Measurements from ENCODE around the gene TBC1D14. TPM values are rescaled to one million over a fixed set of nuclear protein-coding genes. Genes with fewer than 3 reads are reported as not detected.
A peak's percentile ranks its signal among the peaks of the same experiment; 100 is the strongest.

The TBC1D14 gene
- total RNA-seq, 1 experiment from 2014 or later, result 50.2 TPM

- H3K18ac ChIP-seq (ENCODE audit: insufficient read length, low read depth, low read length), result no peak overlapping the region
- Mint-ChIP-seq H3K4me1 (peaks cover 75 to 76% of the 10 kb centered on the region in 2 experiments), H3K27me3 (ENCODE audit: low read depth) (no peaks in the 10 kb centered on the region), H3K4me3 (no peak overlapping the region), H3K36me3 (ENCODE audit: insufficient read depth in 1 of 3, low read depth in 3 of 3) (peaks cover 0 to 2% (median 0%) of the 10 kb centered on the region in 3 experiments; a peak in 1 of 7 replicates), H3K9me3 (no peaks in the 10 kb centered on the region; a peak in 1 of 5 replicates), H3K27ac (peak overlapping the region in 1 of 3 experiments; percentile 60; a peak in 2 of 7 replicates)
- no peaks in the 10 kb centered on the region for H3K9me3 ChIP-seq (ENCODE audit: control insufficient read depth, low read depth, low read length)
- no peak overlapping the region for H2BK12ac ChIP-seq (ENCODE audit: insufficient read length, low read depth, low read length)
- H3K9ac ChIP-seq (ENCODE audit: extremely low read depth, insufficient read length, low read length), result no peak overlapping the region
- H3K4me2 ChIP-seq (ENCODE audit: insufficient read depth, insufficient read length, low read length), result no peak overlapping the region
- no peak overlapping the region for H3K27ac ChIP-seq (ENCODE audit: insufficient read length, low read depth, low read length)
- no peak for DNase-seq
- no peak overlapping the region for H3K23ac ChIP-seq (ENCODE audit: insufficient read length, low read depth, low read length)
- no peak overlapping the region for H3K14ac ChIP-seq (ENCODE audit: insufficient read depth, low read length)
- H2AFZ ChIP-seq (ENCODE audit: low read length), result no peak overlapping the region
- no peak overlapping the region for H3T11ph ChIP-seq (ENCODE audit: low read length)
- no peaks in the 10 kb centered on the region for H4K20me1 ChIP-seq (ENCODE audit: control insufficient read depth, insufficient read depth, insufficient read length)
- no peak overlapping the region for H2BK120ac ChIP-seq (ENCODE audit: low read depth, low read length, poor library complexity, severe bottlenecking)
- WGBS (ENCODE audit: extremely low coverage, insufficient read length, low lambda C conversion rate), result no CpG with 5 or more reads among the region's 7 CpGs
- H3K27me3 ChIP-seq (ENCODE audit: insufficient read depth, low read length), result no peaks in the 10 kb centered on the region
- no peak overlapping the region for H4K91ac ChIP-seq (ENCODE audit: insufficient read length, low read depth, low read length)
- no peaks in the 10 kb centered on the region for H3K23me2 ChIP-seq (ENCODE audit: insufficient read length, low read depth, low read length, poor library complexity, severe bottlenecking)
- peaks cover 3% of the 10 kb centered on the region for H3K79me1 ChIP-seq (ENCODE audit: insufficient read depth, low read depth, low read length, poor library complexity, severe bottlenecking)
- H2BK20ac ChIP-seq (ENCODE audit: low read depth, low read length, poor library complexity, severe bottlenecking), result no peak overlapping the region
- no peak overlapping the region for H2BK5ac ChIP-seq (ENCODE audit: insufficient read length, low read length)
- no peak overlapping the region for H2AK5ac ChIP-seq (ENCODE audit: insufficient read length, low read length)
- no peak overlapping the region for H4K8ac ChIP-seq (replicated peaks; ENCODE audit: insufficient read length, low read depth, low read length)
- H3K4ac ChIP-seq (ENCODE audit: low read depth, low read length), result no peak overlapping the region
- no peaks in the 10 kb centered on the region for H3K79me2 ChIP-seq (ENCODE audit: insufficient read depth, low read length)
- no peak overlapping the region for H4K5ac ChIP-seq (ENCODE audit: insufficient read length, low read depth, low read length)
- TF ChIP-seq, protein P1, sequence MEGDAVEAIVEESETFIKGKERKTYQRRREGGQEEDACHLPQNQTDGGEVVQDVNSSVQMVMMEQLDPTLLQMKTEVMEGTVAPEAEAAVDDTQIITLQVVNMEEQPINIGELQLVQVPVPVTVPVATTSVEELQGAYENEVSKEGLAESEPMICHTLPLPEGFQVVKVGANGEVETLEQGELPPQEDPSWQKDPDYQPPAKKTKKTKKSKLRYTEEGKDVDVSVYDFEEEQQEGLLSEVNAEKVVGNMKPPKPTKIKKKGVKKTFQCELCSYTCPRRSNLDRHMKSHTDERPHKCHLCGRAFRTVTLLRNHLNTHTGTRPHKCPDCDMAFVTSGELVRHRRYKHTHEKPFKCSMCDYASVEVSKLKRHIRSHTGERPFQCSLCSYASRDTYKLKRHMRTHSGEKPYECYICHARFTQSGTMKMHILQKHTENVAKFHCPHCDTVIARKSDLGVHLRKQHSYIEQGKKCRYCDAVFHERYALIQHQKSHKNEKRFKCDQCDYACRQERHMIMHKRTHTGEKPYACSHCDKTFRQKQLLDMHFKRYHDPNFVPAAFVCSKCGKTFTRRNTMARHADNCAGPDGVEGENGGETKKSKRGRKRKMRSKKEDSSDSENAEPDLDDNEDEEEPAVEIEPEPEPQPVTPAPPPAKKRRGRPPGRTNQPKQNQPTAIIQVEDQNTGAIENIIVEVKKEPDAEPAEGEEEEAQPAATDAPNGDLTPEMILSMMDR (conservative IDR thresholded peaks at IDR 0.05), result no peak
- H3K56ac ChIP-seq (ENCODE audit: insufficient read length, low read depth, low read length), result no peak overlapping the region
- peaks cover 22% of the 10 kb centered on the region; the same call in 1 of the 2 replicates for H3K4me1 ChIP-seq (ENCODE audit: insufficient read depth, low read length)
- H2BK15ac ChIP-seq (ENCODE audit: low read depth, low read length), result no peak overlapping the region
These were observed 32.7 kb downstream of the TBC1D14 start for GRCh38 chr4:6942238-6942800.
